Heart left ventricle (tissue), 16 donors: ENCODE measurements around the gene RPP38. TPM values are rescaled to one million over a fixed set of nuclear protein-coding genes. Genes with fewer than 3 reads are reported as not detected.

Source experiments
- ATAC-seq, 4 donors: fragments of 200-7000 bp; cut with Tn5 transposase; one replicate each; pipeline ENCODE4 v1.9.1; 2020 to 2022; ENCODE audit warnings: moderate library complexity in 4 of 4, mild to moderate bottlenecking in 3 of 4, moderate number of reproducible peaks in 1 of 4
- DNase-seq, 5 donors: peaks; one replicate each; pipeline ENCODE4 v3.0.0-alpha.2; 2020
- H3K27ac ChIP-seq, 12 donors: fragments of 200-600 bp; sonication (generic) in 4 of 12; one replicate each; pipeline versions ENCODE4 v1.5.0 to v1.8.0; 2016 to 2022; ENCODE audit warnings: mild to moderate bottlenecking in 2 of 12
- H3K27me3 ChIP-seq, 9 donors: fragments of 200-600 bp; sonication (generic) in 2 of 9; one replicate each; pipeline versions ENCODE4 v1.5.1 to v1.8.0; 2016 to 2022; ENCODE audit warnings: mild to moderate bottlenecking in 3 of 9
- H3K36me3 ChIP-seq, 9 donors: fragments of 200-600 bp; sonication (generic) in 2 of 9; one replicate each; pipeline versions ENCODE4 v1.5.0 to v1.8.0; 2018 to 2022; ENCODE audit warnings: mild to moderate bottlenecking in 2 of 9
- H3K4me1 ChIP-seq, 12 donors: fragments of 200-600 bp; sonication (generic) in 4 of 12; one replicate each; pipeline versions ENCODE4 v1.5.0 to v1.8.0; 2016 to 2022; ENCODE audit warnings: mild to moderate bottlenecking in 3 of 12
- H3K4me3 ChIP-seq, 12 donors: fragments of 200-600 bp; sonication (generic) in 4 of 12; one replicate each; pipeline versions ENCODE4 v1.5.0 to v1.8.0; 2017 to 2022; ENCODE audit warnings: mild to moderate bottlenecking in 9 of 12, moderate library complexity in 4 of 12
- H3K9me3 ChIP-seq, 12 donors: fragments of 200-600 bp; sonication (generic) in 4 of 12; one replicate each; pipeline versions ENCODE4 v1.5.0 to v1.8.0; 2016 to 2022; ENCODE audit warnings: mild to moderate bottlenecking in 1 of 12
- CTCF ChIP-seq, 12 donors: fragments of 200-600 bp; sonication (generic) in 4 of 12; IDR thresholded peaks; one replicate each; pipeline versions ENCODE4 v1.5.0 to v1.8.0; 2018 to 2022; ENCODE audit warnings: antibody characterized with exemption in 12 of 12, mild to moderate bottlenecking in 5 of 12
- POLR2A ChIP-seq, 2 donors: fragments of 450-650 bp; IDR thresholded peaks; one replicate each; pipeline ENCODE4 v1.6.1; 2017; ENCODE audit warnings: antibody characterized with exemption in 2 of 2, mild to moderate bottlenecking in 2 of 2, moderate library complexity in 2 of 2
- WGBS, 4 donors: extraction: QIAGEN DNeasy Blood & Tissue Kit in 2 of 4; methylation state at CpG; one replicate each; pipeline versions ENCODE4 v1.1.5 to v1.1.7; 2013 to 2018; 5-methylcytosine and 5-hydroxymethylcytosine counted together
- intact Hi-C, 10 donors: fragments of 100-400 bp; cut with DNase I; formaldehyde crosslinking; loops; one replicate each; pipeline versions ENCODE4 v1.11.1 to v1.14.2; 2022
- long read RNA-seq, 3 donors: library from polyadenylated mRNA; unstranded; transcript quantifications; one replicate each; pipeline ENCODE4 v2.0.0, GENCODE V29; 2020 to 2021
- polyA plus RNA-seq, 2 donors: library from polyadenylated mRNA; stranded (reverse); fragments of 200-250 nt; gene quantifications; one replicate each; pipeline ENCODE4 v1.2.3, GENCODE V29; 2013
- total RNA-seq, 9 donors: library from RNA; depleted of rRNA in 2 of 9; stranded (reverse); fragments of >200 nt in 2 of 9; fragmentation: NEBNext Ultra II Directional in 3 of 9; extraction: Animal tissue kit (Norgen Biotek cat#: 25700) in 3 of 9; gene quantifications; one replicate each; pipeline versions ENCODE4 v1.1.0 to v1.2.4, GENCODE V29; 2016 to 2023
- donor health status: ischemic (EF 13 %, LVEDD 7.1; RV severe dilation, severe dysfunction).
- donor health status: healthy with polysubstance abuse.
- donor health status: DM: no; HTN: yes; CAD: no.
- donor health status: DM: no; HTN: no; CAD: no.
- donor health status: ischemic (EF 25% LVEDD 6.9; RV normal size, moderate dysfunction).
- donor health status: ischemic (EF 25% LVEDD 5.7; RV mildly dilated, moderate dysfunction).
- donor health status: healthy.
- donor health status: DM: yes; HTN: yes; CAD: no.
- donor health status: ischemic (EF 35%, LVEDD 5.7; RV mildly dilated, moderate dysfunction).
- donor health status: nonischemic (EF 11% LVEDD 7.7; RV severe dilation, severe dysfunction).
- donor health status: DM: yes; HTN: yes; CAD: no.
- donor health status: PGD.
- donor health status: ischemic (EF 29% LVEDD 5.4; RV normal size, mild dysfunction).
- donor health status: nonischemic (EF 23%, LVEDD 6.1; RV moderate dilation, normal function).

The RPP38 gene
- total RNA-seq, result 10 to 100 TPM in 2 of 9 donors, 1 to 10 TPM in 7; 7.2 to 14.4 (median 8.9) TPM
- 10 to 100 TPM; 12.3 to 15.5 TPM for polyA plus RNA-seq
- long read RNA-seq, donor 1, transcript RPP38-203 (2 exons, 1,030 nt), result major isoform, 5 of 16 reads
- long read RNA-seq, donor 1, partial matches to known transcripts, result 2 of 16 reads
- long read RNA-seq, donor 1, other reads (novel, unspliced or antisense), result 2 of 16 reads
- long read RNA-seq, donor 2, transcript RPP38-204 (3 exons, 1,296 nt), result major isoform, 7 of 28 reads
- long read RNA-seq, donor 2, transcript RPP38-201 (3 exons, 1,457 nt), result minor isoform, 5 of 28 reads
- long read RNA-seq, donor 2, transcript RPP38-207 (2 exons, 1,537 nt), result minor isoform, 6 of 28 reads
- long read RNA-seq, donor 2, partial matches to known transcripts, result 2 of 28 reads
- long read RNA-seq, donor 2, other reads (novel, unspliced or antisense), result 6 of 28 reads
- long read RNA-seq, donor 3, transcript RPP38-203 (2 exons, 1,030 nt), result major isoform, 6 of 20 reads
- long read RNA-seq, donor 3, partial matches to known transcripts, result 0 of 20 reads
- long read RNA-seq, donor 3, other reads (novel, unspliced or antisense), result 7 of 20 reads

GRCh38 chr10:15097011-15097812 lies at the start of gene RPP38:
RPP38 (plus strand) TSS chr10:15097355; CDS start chr10:15103315, 5,960 bp downstream.
- no peaks in the 10 kb centered on the region for H3K9me3 ChIP-seq
- peak in 1 of 2 donors; percentile 78 for TF ChIP-seq POLR2A (IDR thresholded peaks at IDR 0.05)
- peak in 1 of 12 donors; percentile 3 for TF ChIP-seq CTCF (IDR thresholded peaks at IDR 0.05)
- DNase-seq (peak; percentile 95 to 99 (median 97)), ATAC-seq (peak; percentile 97 to 99 (median 98))
- H3K27me3 ChIP-seq, result peaks cover 0 to 3% (median 0%) of the 10 kb centered on the region in 9 donors
- H3K27ac ChIP-seq, result peak within 1 kb of the TSS; percentile 85 to 100 (median 95)
- H3K36me3 ChIP-seq, result peaks cover 0 to 16% (median 5%) of the 10 kb centered on the region in 9 donors
- peaks cover 2 to 31% (median 19%) of the 10 kb centered on the region in 12 donors for H3K4me1 ChIP-seq
- intact Hi-C loops, result loop anchor here in 8 of 10 donors (2.0 to 10.0 kb wide), 6 partner anchors 70 to 492 kb away; partner anchors contain the start of genes MEIG1 (in 8 of the 8), DCLRE1C (in 2 of the 8), NMT2 (in 2 of the 8) and SUV39H2 (in 1 of the 8)
- H3K4me3 ChIP-seq, result peak within 1 kb of the TSS; percentile 63 to 97 (median 88)
- WGBS, 4 donors, result 0% methylated on average over 43 to 84 of the region's 84 CpGs

GRCh38 chr10:15049533-15049932 lies 47.6 kb upstream of the RPP38 start:
- Histone ChIP-seq H3K36me3 (no peaks in the 10 kb centered on the region), H3K4me3 (no peak overlapping the region), H3K9me3 (peaks cover 0 to 2% (median 0%) of the 10 kb centered on the region in 12 donors), H3K27me3 (no peaks in the 10 kb centered on the region), H3K4me1 (no peaks in the 10 kb centered on the region), H3K27ac (no peak overlapping the region)
- DNase-seq (no peak), ATAC-seq (no peak)
- TF ChIP-seq CTCF (IDR thresholded peaks at IDR 0.05) (no peak), POLR2A (IDR thresholded peaks at IDR 0.05) (no peak)
- intact Hi-C loops, result no loop called here

GRCh38 chr10:15052121-15052520 lies 45.0 kb upstream of the RPP38 start:
- Histone ChIP-seq H3K27ac (no peak overlapping the region), H3K36me3 (no peaks in the 10 kb centered on the region), H3K27me3 (no peaks in the 10 kb centered on the region), H3K4me3 (no peak overlapping the region), H3K9me3 (peaks cover 0 to 2% (median 0%) of the 10 kb centered on the region in 12 donors), H3K4me1 (no peaks in the 10 kb centered on the region)
- TF ChIP-seq POLR2A (IDR thresholded peaks at IDR 0.05), result no peak
- TF ChIP-seq CTCF (IDR thresholded peaks at IDR 0.05), result no peak
- 85 to 90% (median 87%) methylated on average over 7 of the region's 7 CpGs for WGBS, 4 donors
- intact Hi-C loops, result no loop called here
- DNase-seq (no peak), ATAC-seq (no peak)
